C4-2B (cell line): ENCODE results near the gene CHCHD6.

Experiments used
- ZFX ChIP-seq: fragments of 450-650 bp; IDR thresholded peaks from 2 replicates; pipeline ENCODE4 v1.6.1; 2017
- TF ChIP-seq, protein P1 (sequence below): fragments of 450-650 bp; conservative IDR thresholded peaks from 2 replicates; pipeline ENCODE4 v1.5.1; 2017; ENCODE audit warnings: mild to moderate bottlenecking

DNA sequence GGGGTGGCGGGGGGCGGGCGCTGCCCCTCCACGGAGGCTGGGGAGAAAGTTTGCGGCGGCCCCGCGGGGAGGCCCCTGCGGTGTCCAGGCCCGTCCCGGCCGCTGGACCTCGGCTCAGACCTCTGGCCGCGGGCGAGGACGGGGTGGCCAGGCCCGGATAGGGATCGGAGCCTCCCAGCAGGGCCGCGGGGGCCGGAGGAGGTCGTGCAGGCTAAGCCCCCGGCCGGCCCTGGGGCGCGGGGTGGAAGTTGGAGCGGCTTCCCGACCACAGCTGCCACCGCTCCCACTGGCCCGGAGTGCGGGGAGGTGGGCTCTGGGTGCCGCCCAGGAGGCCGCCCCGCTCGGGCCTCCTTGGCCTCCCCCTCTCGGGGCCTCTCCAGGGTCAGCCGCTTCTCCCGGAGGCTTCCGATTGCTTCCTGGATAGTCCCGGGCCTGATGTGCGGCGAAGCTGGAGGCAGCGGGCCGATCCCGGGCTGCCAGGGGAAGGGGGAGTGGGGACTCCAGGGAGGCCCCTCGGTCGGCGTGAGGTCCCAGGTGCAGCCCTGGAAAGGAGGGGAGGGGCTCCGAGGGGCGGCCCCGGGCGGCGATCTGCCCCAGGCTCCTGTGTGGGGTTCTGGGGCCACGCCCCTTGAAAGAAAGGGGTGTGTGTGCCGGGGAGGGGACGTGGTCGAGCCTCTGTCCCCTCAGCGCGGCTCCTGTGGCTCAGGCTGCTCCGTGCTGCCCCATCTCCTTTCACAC is 279.8 kb downstream of the CHCHD6 start:
- TF ChIP-seq, protein P1, sequence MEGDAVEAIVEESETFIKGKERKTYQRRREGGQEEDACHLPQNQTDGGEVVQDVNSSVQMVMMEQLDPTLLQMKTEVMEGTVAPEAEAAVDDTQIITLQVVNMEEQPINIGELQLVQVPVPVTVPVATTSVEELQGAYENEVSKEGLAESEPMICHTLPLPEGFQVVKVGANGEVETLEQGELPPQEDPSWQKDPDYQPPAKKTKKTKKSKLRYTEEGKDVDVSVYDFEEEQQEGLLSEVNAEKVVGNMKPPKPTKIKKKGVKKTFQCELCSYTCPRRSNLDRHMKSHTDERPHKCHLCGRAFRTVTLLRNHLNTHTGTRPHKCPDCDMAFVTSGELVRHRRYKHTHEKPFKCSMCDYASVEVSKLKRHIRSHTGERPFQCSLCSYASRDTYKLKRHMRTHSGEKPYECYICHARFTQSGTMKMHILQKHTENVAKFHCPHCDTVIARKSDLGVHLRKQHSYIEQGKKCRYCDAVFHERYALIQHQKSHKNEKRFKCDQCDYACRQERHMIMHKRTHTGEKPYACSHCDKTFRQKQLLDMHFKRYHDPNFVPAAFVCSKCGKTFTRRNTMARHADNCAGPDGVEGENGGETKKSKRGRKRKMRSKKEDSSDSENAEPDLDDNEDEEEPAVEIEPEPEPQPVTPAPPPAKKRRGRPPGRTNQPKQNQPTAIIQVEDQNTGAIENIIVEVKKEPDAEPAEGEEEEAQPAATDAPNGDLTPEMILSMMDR = no peak
- peak; percentile 95 for TF ChIP-seq ZFX
